DOHH2 (cell line): ENCODE results near the gene PCSK5.
"Not testable (repeated sequence)": the region's sequence is repeated elsewhere in the genome, so short reads cannot be mapped to it uniquely, and the experiment has no call there.

ENCODE experiments used
- H3F3A ChIP-seq: fragments of 200-600 bp; sonication (generic), shearing (Covaris generic); 2 replicates; pipeline ENCODE4 v1.6.0; 2016; ENCODE audit warnings: antibody characterized with exemption, mild to moderate bottlenecking; ENCODE audit not compliant: control insufficient read depth, insufficient read depth
- H3K27ac ChIP-seq: fragments of 200-600 bp; sonication (generic); 2 replicates; pipeline ENCODE4 v1.5.1; 2014; ENCODE audit warnings: low read depth, mild to moderate bottlenecking, low read length, moderate library complexity
- H3K27me3 ChIP-seq: fragments of 200-600 bp; sonication (generic); 2 replicates; pipeline ENCODE4 v1.6.1; 2014; ENCODE audit warnings: mild to moderate bottlenecking, low read length, mixed read lengths; ENCODE audit not compliant: control insufficient read depth
- H3K36me3 ChIP-seq: fragments of 200-600 bp; sonication (generic); 2 replicates; pipeline ENCODE4 v1.6.1; 2014; ENCODE audit warnings: mild to moderate bottlenecking, low read length, moderate library complexity, mixed read lengths; ENCODE audit not compliant: control insufficient read depth
- H3K4me1 ChIP-seq: fragments of 200-600 bp; sonication (generic); 2 replicates; pipeline ENCODE4 v1.6.1; 2014; ENCODE audit warnings: mild to moderate bottlenecking, low read length, mixed read lengths; ENCODE audit not compliant: control insufficient read depth
- H3K4me2 ChIP-seq: fragments of 200-600 bp; sonication (generic); 2 replicates; pipeline ENCODE4 v1.6.0; 2014; ENCODE audit warnings: mild to moderate bottlenecking, low read length, moderate library complexity
- H3K4me3 ChIP-seq: fragments of 200-600 bp; sonication (generic); 2 replicates; pipeline ENCODE4 v1.5.1; 2014; ENCODE audit warnings: mild to moderate bottlenecking, low read length, mixed read lengths
- H3K79me2 ChIP-seq: fragments of 200-600 bp; sonication (generic); 2 replicates; pipeline ENCODE4 v1.6.1; 2014; ENCODE audit warnings: mild to moderate bottlenecking, low read length, mixed read lengths; ENCODE audit not compliant: control insufficient read depth
- H3K9me2 ChIP-seq: fragments of 200-600 bp; sonication (generic); replicated peaks from 2 replicates; pipeline ENCODE4 v1.6.1; 2014; ENCODE audit warnings: mild to moderate bottlenecking, low read length, mixed read lengths; ENCODE audit not compliant: control insufficient read depth
- H3K9me3 ChIP-seq: fragments of 200-600 bp; sonication (generic); 2 replicates; pipeline ENCODE4 v1.6.1; 2014; ENCODE audit warnings: antibody characterized with exemption, low read length, mixed read lengths; ENCODE audit not compliant: control insufficient read depth, insufficient read depth
- H4K20me1 ChIP-seq: fragments of 200-600 bp; sonication (generic); 2 replicates; pipeline ENCODE4 v1.6.0; 2014; ENCODE audit warnings: low read depth, mild to moderate bottlenecking, antibody characterized with exemption, low read length, moderate library complexity; ENCODE audit not compliant: control insufficient read depth, insufficient read depth
- CTCF ChIP-seq: fragments of 200-600 bp; sonication (generic); IDR thresholded peaks from one replicate; pipeline ENCODE4 v1.5.1; 2014; ENCODE audit warnings: antibody characterized with exemption, mild to moderate bottlenecking, low read depth, low read length; ENCODE audit not compliant: poor library complexity, severe bottlenecking
- EZH2phosphoT487 ChIP-seq: fragments of 200-600 bp; sonication (generic); IDR thresholded peaks from 2 replicates; pipeline ENCODE4 v1.6.1; 2017; ENCODE audit warnings: borderline replicate concordance, mild to moderate bottlenecking, antibody characterized with exemption, low read length, moderate library complexity, mixed read lengths

PCSK5 gene

GRCh38 chr9:75960551-75960950 lies 70.1 kb downstream of the PCSK5 start:
- Histone ChIP-seq H3K79me2 (no peaks in the 10 kb centered on the region), H3K27ac (no peak overlapping the region), H3F3A (no peaks in the 10 kb centered on the region), H3K9me2 (no peaks in the 10 kb centered on the region), H3K4me1 (no peaks in the 10 kb centered on the region), H3K36me3 (no peaks in the 10 kb centered on the region), H4K20me1 (no peaks in the 10 kb centered on the region), H3K9me3 (no peaks in the 10 kb centered on the region), H3K4me3 (no peak overlapping the region), H3K4me2 (no peak overlapping the region), H3K27me3 (no peaks in the 10 kb centered on the region)
- TF ChIP-seq CTCF: no peak
- no peak for TF ChIP-seq EZH2phosphoT487

- H3K36me3 ChIP-seq: no peaks in the 10 kb centered on the region
- no peaks in the 10 kb centered on the region for H3K9me2 ChIP-seq
- H3K27ac ChIP-seq: no peak overlapping the region
- no peaks in the 10 kb centered on the region for H3K9me3 ChIP-seq
- no peak overlapping the region for H3K4me2 ChIP-seq
- H3K4me1 ChIP-seq: no peaks in the 10 kb centered on the region
- H3F3A ChIP-seq: no peaks in the 10 kb centered on the region
- no peaks in the 10 kb centered on the region for H3K79me2 ChIP-seq
- H3K4me3 ChIP-seq: no peak overlapping the region
- no peaks in the 10 kb centered on the region for H3K27me3 ChIP-seq
- H4K20me1 ChIP-seq: no peaks in the 10 kb centered on the region
- TF ChIP-seq EZH2phosphoT487 (no peak), CTCF (no peak)
Observed at GRCh38 chr9:75962013-75962661, 71.7 kb downstream of the PCSK5 start.

GRCh38 chr9:75962662-75963036 lies 72.2 kb downstream of the PCSK5 start:
- Histone ChIP-seq H3K4me1 (no peaks in the 10 kb centered on the region), H3K9me2 (no peaks in the 10 kb centered on the region), H3K79me2 (no peaks in the 10 kb centered on the region), H3K27me3 (no peaks in the 10 kb centered on the region), H3K36me3 (no peaks in the 10 kb centered on the region), H4K20me1 (no peaks in the 10 kb centered on the region), H3F3A (no peaks in the 10 kb centered on the region), H3K4me2 (no peak overlapping the region), H3K4me3 (no peak overlapping the region), H3K9me3 (no peaks in the 10 kb centered on the region), H3K27ac (no peak overlapping the region)
- no peak for TF ChIP-seq EZH2phosphoT487
- no peak for TF ChIP-seq CTCF

GRCh38 chr9:75963321-75963720 lies 72.8 kb downstream of the PCSK5 start:
- not testable (repeated sequence) for H3K27me3 ChIP-seq

More at GRCh38 chr9:75963321-75963720, 72.8 kb downstream of the PCSK5 start:
- not testable (repeated sequence) for H3K9me3 ChIP-seq, H3K4me1 ChIP-seq, H3K36me3 ChIP-seq, H3K27ac ChIP-seq, H3K4me2 ChIP-seq, H3K9me2 ChIP-seq, H4K20me1 ChIP-seq, H3K4me3 ChIP-seq, H3F3A ChIP-seq, H3K79me2 ChIP-seq
